GM21619 (cell line): ENCODE measurements around the gene ZFHX3.

ENCODE experiments used
- ATAC-seq: cut with Tn5 transposase; IDR thresholded peaks from one replicate; pipeline ENCODE4 v1.9.1; 2021; ENCODE audit not compliant: unreplicated experiment

Gene ZFHX3

GRCh38 chr16:72886346-72886974, 161.5 kb downstream of the ZFHX3 start:
- no peak for ATAC-seq

GRCh38 chr16:72884573-72884972, 163.4 kb downstream of the ZFHX3 start:
- ATAC-seq = no peak

- ATAC-seq = no peak
Measured at GRCh38 chr16:72884037-72884436, 163.9 kb downstream of the ZFHX3 start.

GRCh38 chr16:72879846-72880245, 168.1 kb downstream of the ZFHX3 start:
- no peak for ATAC-seq

GRCh38 chr16:72878301-72879269, 169.3 kb downstream of the ZFHX3 start:
- no peak for ATAC-seq

GRCh38 chr16:72877374-72878028, 170.4 kb downstream of the ZFHX3 start:
- ATAC-seq = no peak

- ATAC-seq = no peak
Measured at GRCh38 chr16:72876981-72877373, 171.0 kb downstream of the ZFHX3 start.

GRCh38 chr16:72876221-72876620, 171.7 kb downstream of the ZFHX3 start:
- ATAC-seq = no peak

- ATAC-seq = no peak
Measured at GRCh38 chr16:72875291-72876031, 172.5 kb downstream of the ZFHX3 start.

GRCh38 chr16:72873853-72874252, 174.1 kb downstream of the ZFHX3 start:
- no peak for ATAC-seq

GRCh38 chr16:72873044-72873443, 174.9 kb downstream of the ZFHX3 start:
- ATAC-seq = no peak

- ATAC-seq = no peak
Measured at GRCh38 chr16:72865835-72866234, 182.1 kb downstream of the ZFHX3 start.

- no peak for ATAC-seq
Measured at GRCh38 chr16:72865258-72865657, 182.7 kb downstream of the ZFHX3 start.

GRCh38 chr16:72864130-72864833, 183.6 kb downstream of the ZFHX3 start:
- ATAC-seq = no peak

GRCh38 chr16:72862090-72862489, 185.8 kb downstream of the ZFHX3 start:
- ATAC-seq = no peak

GRCh38 chr16:72860726-72861562, 187.0 kb downstream of the ZFHX3 start:
- ATAC-seq = no peak

- ATAC-seq = no peak
Measured at GRCh38 chr16:72859581-72859980, 188.3 kb downstream of the ZFHX3 start.

GRCh38 chr16:72858665-72859493, 189.0 kb downstream of the ZFHX3 start:
- no peak for ATAC-seq
